ENCODE measurements around the gene CEACAM20. TPM values are rescaled to one million over a fixed set of nuclear protein-coding genes. Genes with fewer than 3 reads are reported as not detected.
"Not testable (repeated sequence)": the region's sequence is repeated elsewhere in the genome, so short reads cannot be mapped to it uniquely, and the experiment has no call there.

Gene CEACAM20
- total RNA-seq, 1 experiment from 2014 or later, result not detected

- intact Hi-C loops (cut with micrococcal nuclease), result no loop called here
Measured at GRCh38 chr19:44540736-44541135, 11.3 kb upstream of the CEACAM20 start.

DNA sequence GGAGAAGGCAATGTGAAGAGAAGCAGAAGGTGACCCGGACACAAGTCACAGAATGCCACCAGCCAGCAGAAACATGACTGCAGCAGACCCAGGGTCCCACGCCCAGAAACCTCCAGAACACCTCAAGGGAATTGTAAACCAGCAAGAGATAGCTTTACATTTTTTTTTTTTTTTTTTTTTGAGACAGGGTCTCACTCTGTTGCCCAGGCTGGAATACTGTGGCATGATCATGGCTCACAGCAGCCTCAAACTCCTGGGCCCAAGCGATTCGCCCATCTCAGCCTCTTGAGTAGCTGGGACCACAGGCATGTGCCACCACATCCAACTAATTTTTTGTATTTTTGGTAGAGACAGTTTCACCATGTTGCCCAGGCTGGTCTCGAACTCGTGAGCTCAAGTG, 10.5 kb upstream of the CEACAM20 start:
- peaks cover 16% of the 10 kb centered on the region for H3K9me3 Mint-ChIP-seq (ENCODE audit: unreplicated experiment)
- peaks cover 10% of the 10 kb centered on the region for H3K4me1 Mint-ChIP-seq (ENCODE audit: insufficient read depth, unreplicated experiment)
- ChIA-PET CTCF (interaction anchor here (0.7 to 3.0 kb wide), 3 partner anchors 9 to 31 kb away, joined by 3 to 16 read pairs (median 6); no protein-coding TSS in a partner anchor), POLR2A (no interaction called here)
- TF ChIP-seq CTCF (IDR thresholded peaks at IDR 0.05; ENCODE audit: unreplicated experiment), result no peak
- peaks cover 43% of the 10 kb centered on the region for H3K27me3 Mint-ChIP-seq (ENCODE audit: insufficient read depth, unreplicated experiment)
- BruUV-seq (replicated peaks), result no TSS peak
- no peak overlapping the region for H3K27ac Mint-ChIP-seq (ENCODE audit: low read depth, unreplicated experiment)
- H3K4me3 Mint-ChIP-seq (ENCODE audit: unreplicated experiment), result no peak overlapping the region
- peaks cover 7% of the 10 kb centered on the region for H3K36me3 Mint-ChIP-seq (ENCODE audit: insufficient read depth, unreplicated experiment)
- no peak for DNase-seq (ENCODE audit: unreplicated experiment)
- intact Hi-C loops (cut with micrococcal nuclease), result no loop called here

More at GRCh38 chr19:44540736-44541135, 11.3 kb upstream of the CEACAM20 start:
- no TSS peak for BruUV-seq (replicated peaks)
- Mint-ChIP-seq H3K27ac (ENCODE audit: low read depth, unreplicated experiment) (no peak overlapping the region), H3K9me3 (ENCODE audit: unreplicated experiment) (peaks cover 16% of the 10 kb centered on the region), H3K36me3 (ENCODE audit: insufficient read depth, unreplicated experiment) (peaks cover 7% of the 10 kb centered on the region), H3K4me3 (ENCODE audit: unreplicated experiment) (no peak overlapping the region), H3K4me1 (ENCODE audit: insufficient read depth, unreplicated experiment) (peaks cover 10% of the 10 kb centered on the region), H3K27me3 (ENCODE audit: insufficient read depth, unreplicated experiment) (peaks cover 36% of the 10 kb centered on the region)
- ChIA-PET CTCF (interaction anchor here (0.5 to 1.2 kb wide), 4 partner anchors 8 to 1436 kb away, joined by 3 to 5 read pairs (median 4); no protein-coding TSS in a partner anchor), POLR2A (no interaction called here)
- TF ChIP-seq CTCF (IDR thresholded peaks at IDR 0.05; ENCODE audit: unreplicated experiment), result no peak
- DNase-seq (ENCODE audit: unreplicated experiment), result no peak

DNA sequence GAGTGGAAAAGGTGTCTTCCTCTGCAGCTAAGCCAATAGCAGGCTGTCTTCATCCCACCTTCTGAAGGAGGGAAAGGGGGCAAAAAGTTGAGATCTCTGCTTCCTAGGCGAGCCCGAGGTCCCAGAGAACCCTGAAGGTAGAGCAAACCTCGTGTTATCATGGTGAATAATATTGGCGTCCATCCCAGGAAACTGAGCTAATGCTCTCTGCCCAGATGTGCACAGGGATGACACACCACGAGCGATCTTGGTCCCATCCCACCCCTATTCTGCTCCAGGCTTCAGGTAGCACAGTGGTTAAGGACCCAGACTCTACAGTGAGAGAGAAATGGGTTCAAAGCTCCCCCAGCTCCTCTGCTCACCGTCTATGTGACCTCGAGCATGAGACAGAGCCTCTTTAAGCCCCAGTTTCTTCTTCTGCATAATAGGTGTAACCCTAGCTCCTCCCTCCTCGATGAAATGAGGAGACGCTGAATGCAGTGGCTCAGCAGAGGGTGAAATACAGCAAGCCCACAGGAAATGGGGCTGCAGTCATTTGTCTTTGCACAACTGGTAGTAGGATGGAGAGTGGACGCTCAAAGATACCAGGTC, 9.9 kb upstream of the CEACAM20 start:
- DNase-seq (ENCODE audit: unreplicated experiment), result peak; percentile 38
- TF ChIP-seq CTCF (IDR thresholded peaks at IDR 0.05; ENCODE audit: unreplicated experiment), result no peak
- POLR2A ChIA-PET, result interaction anchor here (0.6 to 1.5 kb wide), 2 partner anchors 39 to 205 kb away, joined by 3 read pairs; partner anchors contain the start of gene ZNF180
- Mint-ChIP-seq H3K27ac (ENCODE audit: low read depth, unreplicated experiment) (no peak overlapping the region), H3K27me3 (ENCODE audit: insufficient read depth, unreplicated experiment) (peaks cover 43% of the 10 kb centered on the region), H3K4me1 (ENCODE audit: insufficient read depth, unreplicated experiment) (peaks cover 10% of the 10 kb centered on the region), H3K9me3 (ENCODE audit: unreplicated experiment) (peaks cover 13% of the 10 kb centered on the region), H3K36me3 (ENCODE audit: insufficient read depth, unreplicated experiment) (peaks cover 7% of the 10 kb centered on the region), H3K4me3 (ENCODE audit: unreplicated experiment) (no peak overlapping the region)
- intact Hi-C loops (cut with micrococcal nuclease), result no loop called here
- BruUV-seq (replicated peaks), result no TSS peak
- CTCF ChIA-PET, result interaction anchor here (0.6 to 3.0 kb wide), 3 partner anchors 27 to 173 kb away, joined by 3 to 16 read pairs (median 6); no protein-coding TSS in a partner anchor

- CTCF ChIA-PET, result interaction anchor here (2.5 kb wide), 1 partner anchor 36 kb away, joined by 8 read pairs; no protein-coding TSS in a partner anchor
- H3K9me3 Mint-ChIP-seq (ENCODE audit: unreplicated experiment); H3K36me3 Mint-ChIP-seq (ENCODE audit: insufficient read depth, unreplicated experiment); H3K4me3 Mint-ChIP-seq (ENCODE audit: unreplicated experiment); BruUV-seq (replicated peaks); intact Hi-C loops (cut with micrococcal nuclease); H3K27ac Mint-ChIP-seq (ENCODE audit: low read depth, unreplicated experiment); DNase-seq (ENCODE audit: unreplicated experiment); POLR2A ChIA-PET: not testable (repeated sequence)
- peaks cover 10% of the 10 kb centered on the region for H3K4me1 Mint-ChIP-seq (ENCODE audit: insufficient read depth, unreplicated experiment)
- peaks cover 50% of the 10 kb centered on the region for H3K27me3 Mint-ChIP-seq (ENCODE audit: insufficient read depth, unreplicated experiment)
Measured at GRCh38 chr19:44535361-44535760, 5.9 kb upstream of the CEACAM20 start.

Data from MCF 10A (cell line).